A549 (cell line): Measurements from ENCODE around the gene GPD2.

Experiments used
- CHD2 ChIP-seq: fragments of 150-350 bp; IDR thresholded peaks from 2 replicates; pipeline ENCODE4 v1.6.1; 2014; ENCODE audit warnings: low read length; ENCODE audit not compliant: partially characterized antibody
- CTCF ChIP-seq: fragments of >200 bp; sonication (Bioruptor Twin); formaldehyde crosslinking; IDR thresholded peaks from 3 replicates; pipeline ENCODE4 v1.5.1; 2016
- EHMT2 ChIP-seq: fragments of 200-600 bp; sonication (generic); IDR thresholded peaks from 2 replicates; pipeline ENCODE4 v1.6.1; 2016; ENCODE audit warnings: antibody characterized with exemption, low read depth, mild to moderate bottlenecking, moderate library complexity
- EP300 ChIP-seq, 2 experiments: fragments of >200 bp; sonication (Bioruptor Twin); formaldehyde crosslinking; IDR thresholded peaks; 2 replicates in 1 of 2; 3 replicates in 1 of 2; pipeline ENCODE4 v1.6.1; 2016 to 2017
- JUN ChIP-seq, 2 experiments: fragments of >200 bp; sonication (Bioruptor Twin); formaldehyde crosslinking; IDR thresholded peaks; 2 replicates in 1 of 2; 3 replicates in 1 of 2; pipeline ENCODE4 v1.6.1; 2016 to 2017
- POLR2A ChIP-seq: IDR thresholded peaks from 2 replicates; pipeline ENCODE4 v1.6.1; 2012; ENCODE audit warnings: mild to moderate bottlenecking, low read length
- RARB ChIP-seq: fragments of 250-450 bp; sonication (Bioruptor Pico); IDR thresholded peaks from 2 replicates; pipeline ENCODE4 v1.8.0; 2021; ENCODE audit warnings: mild to moderate bottlenecking, moderate library complexity

GRCh38 chr2:156396126-156396525 is 40.1 kb upstream of the GPD2 start:
- TF ChIP-seq RARB (CRISPR knock-in tag) (no peak), CHD2 (no peak), POLR2A (no peak), EP300 (IDR thresholded peaks at IDR 0.05) (no peak), JUN (IDR thresholded peaks at IDR 0.05) (no peak), CTCF (no peak), EHMT2 (no peak)
